Vagina (tissue), 2 donors: Measurements from ENCODE around the gene AANAT.

ENCODE experiments used
- CTCF ChIP-seq, 3 experiments: fragments of 450-650 bp in 2 of 3; fragments of 200-600 bp in 1 of 3; sonication (generic) in 1 of 3; IDR thresholded peaks; one replicate each; pipeline ENCODE4 v1.5.1; 2017 to 2019; ENCODE audit warnings: antibody characterized with exemption in 3 of 3, mild to moderate bottlenecking in 2 of 3, moderate library complexity in 2 of 3
- POLR2A ChIP-seq, 2 donors: fragments of 450-650 bp; IDR thresholded peaks; one replicate each; pipeline ENCODE4 v1.6.1; 2017; ENCODE audit warnings: antibody characterized with exemption in 2 of 2, mild to moderate bottlenecking in 2 of 2, moderate library complexity in 2 of 2

- TF ChIP-seq CTCF (IDR thresholded peaks at IDR 0.05) = no peak
- no peak for TF ChIP-seq POLR2A (IDR thresholded peaks at IDR 0.05)
Measured at GRCh38 chr17:76484228-76484725, 16.9 kb downstream of the AANAT start.
